IMR-90 (cell line): Measurements from ENCODE around the gene ATP2B1. TPM values are rescaled to one million over a fixed set of nuclear protein-coding genes. Genes with fewer than 3 reads are reported as not detected.

Experiments used
- CTCF ChIP-seq: conservative IDR thresholded peaks from 2 replicates; pipeline ENCODE4 v1.5.1; 2012; ENCODE audit warnings: mild to moderate bottlenecking, low read depth, low read length, improper control_type of control experiment
- POLR2A ChIP-seq: IDR thresholded peaks from 2 replicates; pipeline ENCODE4 v1.6.1; 2012; ENCODE audit warnings: mild to moderate bottlenecking, low read depth, low read length
- SMC3 ChIP-seq: fragments of 150-350 bp; IDR thresholded peaks from 2 replicates; pipeline ENCODE4 v1.6.1; 2016; ENCODE audit warnings: low read depth, mild to moderate bottlenecking, antibody characterized with exemption, low read length, moderate library complexity
- polyA plus RNA-seq, 3 experiments: library from polyadenylated mRNA; depleted of rRNA; stranded (reverse); fragments of >200 nt; gene quantifications; 2 replicates each; pipeline ENCODE4 v1.2.3, GENCODE V29; 2012; ENCODE audit warnings: low replicate concordance in 1 of 3
- total RNA-seq: library from RNA; depleted of rRNA; stranded (reverse); fragments of >200 nt; gene quantifications from 2 replicates; pipeline ENCODE4 v1.2.3, GENCODE V29; 2012

Gene ATP2B1
- total and polyA plus RNA-seq, 2 of the 4 experiments (the other 2 are of a cell fraction), result 9.9 to 32.6 TPM

- TF ChIP-seq CTCF, result no peak
- no peak; the same call in 1 of the 2 replicates for TF ChIP-seq SMC3
- TF ChIP-seq POLR2A, result no peak; the same call in 1 of the 2 replicates
These were observed 1.6 kb upstream of the ATP2B1 start (continued) for GRCh38 chr12:89709995-89710872.
